H54 (cell line): ENCODE measurements around the gene UQCRHL.
"Not testable (repeated sequence)": the region's sequence is repeated elsewhere in the genome, so short reads cannot be mapped to it uniquely, and the experiment has no call there.

Experiments
- DNase-seq: peaks from one replicate; pipeline ENCODE4 v3.0.0; 2011; ENCODE audit warnings: low spot score, mixed read lengths; ENCODE audit not compliant: insufficient read length
- FAIRE-seq: peaks from 3 replicates; lab custom pipeline; 2011; peaks lifted over from hg19 to GRCh38; lab: Jason Lieb, UNC
- POLR2A ChIP-seq: IDR thresholded peaks from 2 replicates; pipeline ENCODE4 v1.6.1; 2011; ENCODE audit warnings: low read depth, mild to moderate bottlenecking, low read length

Gene UQCRHL

GRCh38 chr1:15807549-15807948, at the start of gene UQCRHL:
Gene UQCRHL (minus strand): TSS chr1:15807649. CDS start chr1:15807649, 0 bp downstream.
- DNase-seq, FAIRE-seq: not testable (repeated sequence)

- TF ChIP-seq POLR2A: no peak
- FAIRE-seq (no peak), DNase-seq (no peak)
These were observed 49.4 kb upstream of the UQCRHL start for GRCh38 chr1:15856888-15857287.

- no peak for DNase-seq
- FAIRE-seq: no peak
- no peak for TF ChIP-seq POLR2A
These were observed 45.4 kb upstream of the UQCRHL start for GRCh38 chr1:15852828-15853302.

GRCh38 chr1:15852036-15852827, 44.8 kb upstream of the UQCRHL start:
- FAIRE-seq (no peak), DNase-seq (no peak)

GRCh38 chr1:15851210-15852035, 44.0 kb upstream of the UQCRHL start:
- no peak for TF ChIP-seq POLR2A
- DNase-seq: no peak
- no peak for FAIRE-seq

More at GRCh38 chr1:15852036-15852827, 44.8 kb upstream of the UQCRHL start:
- no peak for TF ChIP-seq POLR2A

- FAIRE-seq (no peak), DNase-seq (no peak)
- no peak for TF ChIP-seq POLR2A
These were observed 43.1 kb upstream of the UQCRHL start for GRCh38 chr1:15850471-15851001.

- FAIRE-seq (peak; percentile 6), DNase-seq (no peak)
- TF ChIP-seq POLR2A: no peak
These were observed 42.4 kb upstream of the UQCRHL start for GRCh38 chr1:15849775-15850324.

GRCh38 chr1:15848929-15849774, 41.7 kb upstream of the UQCRHL start:
- FAIRE-seq: no peak
- DNase-seq: no peak
- no peak for TF ChIP-seq POLR2A

GRCh38 chr1:15848143-15848928, 40.9 kb upstream of the UQCRHL start:
- DNase-seq: no peak
- no peak for FAIRE-seq
- no peak for TF ChIP-seq POLR2A

- DNase-seq (no peak), FAIRE-seq (no peak)
- TF ChIP-seq POLR2A: no peak
These were observed 40.4 kb upstream of the UQCRHL start for GRCh38 chr1:15847893-15848142.

GRCh38 chr1:15847100-15847892, 39.8 kb upstream of the UQCRHL start, which contains the start of gene SPEN:
Gene SPEN (plus strand): TSS chr1:15847707. CDS start chr1:15848068, 361 bp downstream.
- no peak for FAIRE-seq
- TF ChIP-seq POLR2A: peak; percentile 56
- DNase-seq: peak; percentile 69

GRCh38 chr1:15846056-15846455, 38.6 kb upstream of the UQCRHL start:
- not testable (repeated sequence) for FAIRE-seq, DNase-seq
